ENCODE results near the gene TSPY9. TPM values are rescaled to one million over a fixed set of nuclear protein-coding genes. Genes with fewer than 3 reads are reported as not detected.

Gene TSPY9, protein sequence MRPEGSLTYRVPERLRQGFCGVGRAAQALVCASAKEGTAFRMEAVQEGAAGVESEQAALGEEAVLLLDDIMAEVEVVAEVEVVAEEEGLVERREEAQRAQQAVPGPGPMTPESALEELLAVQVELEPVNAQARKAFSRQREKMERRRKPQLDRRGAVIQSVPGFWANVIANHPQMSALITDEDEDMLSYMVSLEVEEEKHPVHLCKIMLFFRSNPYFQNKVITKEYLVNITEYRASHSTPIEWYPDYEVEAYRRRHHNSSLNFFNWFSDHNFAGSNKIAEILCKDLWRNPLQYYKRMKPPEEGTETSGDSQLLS
- not detected in 5 replicates for total RNA-seq (2022; extraction: Qiagen RNA extraction)

DNA sequence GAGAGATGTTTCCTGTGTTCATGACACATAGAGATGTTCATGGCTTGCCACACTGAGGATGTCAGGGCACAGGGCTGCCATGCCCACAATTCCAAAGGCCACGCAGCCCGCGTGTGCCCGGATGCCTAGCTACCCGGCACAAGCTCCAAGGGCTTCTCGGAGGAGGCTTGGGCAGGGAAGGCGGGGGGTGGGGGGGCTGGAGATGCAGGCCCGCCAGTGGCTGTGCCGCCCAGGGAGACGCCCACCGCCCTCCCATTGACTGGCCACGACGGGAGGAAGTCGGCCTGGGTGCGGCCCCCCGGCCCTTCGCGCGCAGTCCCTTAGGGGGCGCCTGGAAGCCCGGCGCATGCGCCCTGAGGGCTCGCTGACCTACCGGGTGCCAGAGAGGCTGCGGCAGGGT is at the start of gene TSPY9:
TSPY9 (plus strand) TSS at position 301 of the 400 bp plus-strand sequence; CDS start at position 347, 46 bp downstream.

DNA sequence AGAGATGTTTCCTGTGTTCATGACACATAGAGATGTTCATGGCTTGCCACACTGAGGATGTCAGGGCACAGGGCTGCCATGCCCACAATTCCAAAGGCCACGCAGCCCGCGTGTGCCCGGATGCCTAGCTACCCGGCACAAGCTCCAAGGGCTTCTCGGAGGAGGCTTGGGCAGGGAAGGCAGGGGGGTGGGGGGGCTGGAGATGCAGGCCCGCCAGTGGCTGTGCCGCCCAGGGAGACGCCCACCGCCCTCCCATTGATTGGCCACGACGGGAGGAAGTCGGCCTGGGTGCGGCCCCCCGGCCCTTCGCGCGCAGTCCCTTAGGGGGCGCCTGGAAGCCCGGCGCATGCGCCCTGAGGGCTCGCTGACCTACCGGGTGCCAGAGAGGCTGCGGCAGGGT is 20.4 kb upstream of the TSPY9 start, which contains the start of gene TSPY1:
TSPY1 (plus strand) TSS at position 301 of the 400 bp plus-strand sequence; CDS start at position 347, 46 bp downstream.

GRCh38 chrY:9527580-9527979 is 40.5 kb downstream of the TSPY9 start, which contains the start of gene TSPY10:
TSPY10 (plus strand) TSS chrY:9527880; CDS start chrY:9527926, 46 bp downstream.

Other genes starting within 250 kb of the TSPY9 start
- gene TSPY4, start 149.8 kb upstream of the TSPY9 start, total RNA-seq (2022; extraction: Qiagen RNA extraction), result not detected in 5 replicates
- not detected in 5 replicates for gene TSPY8, start 129.5 kb upstream of the TSPY9 start, total RNA-seq (2022; extraction: Qiagen RNA extraction)
- not detected in 5 replicates for gene TSPY3, start 88.8 kb upstream of the TSPY9 start, total RNA-seq (2022; extraction: Qiagen RNA extraction)
- not detected in 5 replicates for gene TSPY1, start 20.3 kb upstream of the TSPY9 start, total RNA-seq (2022; extraction: Qiagen RNA extraction)
- not detected in 5 replicates for gene TSPY10, start 40.6 kb downstream of the TSPY9 start, total RNA-seq (2022; extraction: Qiagen RNA extraction)

Measured in A549 treated with CORT108297 at 1 μM for 4 hours (cell line).